Right lobe of liver (tissue), 6 donors: ENCODE data around the gene FTO. TPM values are rescaled to one million over a fixed set of nuclear protein-coding genes. Genes with fewer than 3 reads are reported as not detected.

Source experiments
- ATAC-seq, 4 donors: fragments of 200-7000 bp; cut with Tn5 transposase; one replicate each; pipeline ENCODE4 v1.9.1; 2020; ENCODE audit warnings: mild to moderate bottlenecking in 4 of 4, moderate library complexity in 4 of 4
- DNase-seq, 3 donors: peaks; one replicate each; pipeline ENCODE4 v3.0.0-alpha.2; 2020
- H3K27ac ChIP-seq, 3 donors: fragments of 200-600 bp; one replicate each; pipeline ENCODE4 v1.8.0; 2022
- H3K27me3 ChIP-seq, 2 donors: fragments of 200-600 bp; one replicate each; pipeline ENCODE4 v1.8.0; 2022
- H3K36me3 ChIP-seq, 4 donors: fragments of 200-600 bp; sonication (generic) in 1 of 4; one replicate each; pipeline versions ENCODE4 v1.5.1 to v1.8.0; 2017 to 2022; ENCODE audit warnings: control low read depth in 1 of 4
- H3K4me1 ChIP-seq, 4 donors: fragments of 200-600 bp; sonication (generic) in 1 of 4; one replicate each; pipeline versions ENCODE4 v1.5.1 to v1.8.0; 2017 to 2022; ENCODE audit warnings: control low read depth in 1 of 4
- H3K4me3 ChIP-seq, 3 donors: fragments of 200-600 bp; one replicate each; pipeline ENCODE4 v1.8.0; 2022
- H3K9me3 ChIP-seq, 4 donors: fragments of 200-600 bp; sonication (generic) in 1 of 4; one replicate each; pipeline versions ENCODE4 v1.5.1 to v1.8.0; 2017 to 2022; ENCODE audit warnings: control low read depth in 1 of 4
- POLR2A ChIP-seq: fragments of 450-650 bp; IDR thresholded peaks from one replicate; pipeline ENCODE4 v1.6.1; 2017; ENCODE audit warnings: antibody characterized with exemption, mild to moderate bottlenecking
- WGBS: methylation state at CpG from one replicate; pipeline ENCODE4 v1.1.6; 2018; ENCODE audit warnings: low coverage, low lambda C conversion rate; ENCODE audit not compliant: insufficient coverage; ENCODE audit errors: missing lambda C conversion rate; 5-methylcytosine and 5-hydroxymethylcytosine counted together
- intact Hi-C, 2 donors: fragments of 100-400 bp; cut with DNase I; formaldehyde crosslinking; loops; one replicate each; pipeline versions ENCODE4 v1.11.2 to v1.14.1; 2022
- total RNA-seq, 6 experiments: library from RNA; depleted of rRNA in 2 of 6; stranded (reverse); fragments of >200 nt in 2 of 6; fragmentation: NEBNext Ultra II Directional in 3 of 6; extraction: Animal tissue kit (Norgen Biotek cat#: 25700) in 3 of 6; gene quantifications; one replicate each; pipeline versions ENCODE4 v1.1.0 to v1.2.4, GENCODE V29; 2016 to 2023
- TF ChIP-seq, protein P1 (sequence below), 4 donors: fragments of 200-600 bp in 3 of 4; fragments of 450-650 bp in 1 of 4; IDR thresholded peaks; one replicate each; pipeline versions ENCODE4 v1.5.1 to v1.8.0; 2016 to 2022; ENCODE audit warnings: antibody characterized with exemption in 4 of 4, mild to moderate bottlenecking in 2 of 4
- donor health status: DM: no; HTN: yes; CAD: no.
- donor health status: DM: no; HTN: no; CAD: no.
- donor health status: DM: no; HTN: no; CAD: no.
- donor health status: DM: no; HTN: yes; CAD: no.
- donor health status: DM: no; HTN: yes; CAD: no.

FTO gene
- total RNA-seq, 6 experiments from 2014 or later, result 28.9 to 51.6 (median 33.6) TPM

GRCh38 chr16:54165174-54165911 is 461.4 kb downstream of the FTO start:
- intact Hi-C loops, result no loop called here
- no peaks in the 10 kb centered on the region for H3K27me3 ChIP-seq
- no peak overlapping the region for H3K4me3 ChIP-seq
- peak; percentile 97 to 98 (median 97) for ATAC-seq
- H3K36me3 ChIP-seq, result no peaks in the 10 kb centered on the region
- H3K27ac ChIP-seq, result peak overlapping the region in 1 of 3 donors; percentile 47
- WGBS, result 65% methylated on average over 10 of the region's 12 CpGs
- peak; percentile 75 to 88 (median 83) for DNase-seq
- peaks cover 0 to 14% (median 6%) of the 10 kb centered on the region in 4 donors for H3K4me1 ChIP-seq
- TF ChIP-seq, protein P1, sequence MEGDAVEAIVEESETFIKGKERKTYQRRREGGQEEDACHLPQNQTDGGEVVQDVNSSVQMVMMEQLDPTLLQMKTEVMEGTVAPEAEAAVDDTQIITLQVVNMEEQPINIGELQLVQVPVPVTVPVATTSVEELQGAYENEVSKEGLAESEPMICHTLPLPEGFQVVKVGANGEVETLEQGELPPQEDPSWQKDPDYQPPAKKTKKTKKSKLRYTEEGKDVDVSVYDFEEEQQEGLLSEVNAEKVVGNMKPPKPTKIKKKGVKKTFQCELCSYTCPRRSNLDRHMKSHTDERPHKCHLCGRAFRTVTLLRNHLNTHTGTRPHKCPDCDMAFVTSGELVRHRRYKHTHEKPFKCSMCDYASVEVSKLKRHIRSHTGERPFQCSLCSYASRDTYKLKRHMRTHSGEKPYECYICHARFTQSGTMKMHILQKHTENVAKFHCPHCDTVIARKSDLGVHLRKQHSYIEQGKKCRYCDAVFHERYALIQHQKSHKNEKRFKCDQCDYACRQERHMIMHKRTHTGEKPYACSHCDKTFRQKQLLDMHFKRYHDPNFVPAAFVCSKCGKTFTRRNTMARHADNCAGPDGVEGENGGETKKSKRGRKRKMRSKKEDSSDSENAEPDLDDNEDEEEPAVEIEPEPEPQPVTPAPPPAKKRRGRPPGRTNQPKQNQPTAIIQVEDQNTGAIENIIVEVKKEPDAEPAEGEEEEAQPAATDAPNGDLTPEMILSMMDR (IDR thresholded peaks at IDR 0.05), result no peak
- no peak for TF ChIP-seq POLR2A
- H3K9me3 ChIP-seq, result no peaks in the 10 kb centered on the region

- DNase-seq (no peak), ATAC-seq (no peak)
- Histone ChIP-seq H3K4me3 (no peak overlapping the region), H3K36me3 (no peaks in the 10 kb centered on the region), H3K27ac (peak overlapping the region in 1 of 3 donors; percentile 47), H3K4me1 (peaks cover 0 to 14% (median 6%) of the 10 kb centered on the region in 4 donors), H3K27me3 (no peaks in the 10 kb centered on the region), H3K9me3 (no peaks in the 10 kb centered on the region)
- 64% methylated on average over 5 of the region's 8 CpGs for WGBS
- TF ChIP-seq, protein P1 (IDR thresholded peaks at IDR 0.05), result no peak
- no peak for TF ChIP-seq POLR2A
- intact Hi-C loops, result no loop called here
Measured at GRCh38 chr16:54165912-54166865, 462.2 kb downstream of the FTO start.

- WGBS, result 96% methylated on average over 5 of the region's 5 CpGs
- intact Hi-C loops, result no loop called here
- Histone ChIP-seq H3K4me3 (no peak overlapping the region), H3K27me3 (no peaks in the 10 kb centered on the region), H3K27ac (no peak overlapping the region), H3K9me3 (no peaks in the 10 kb centered on the region), H3K4me1 (peaks cover 0 to 21% (median 10%) of the 10 kb centered on the region in 4 donors), H3K36me3 (no peaks in the 10 kb centered on the region)
- TF ChIP-seq, protein P1 (IDR thresholded peaks at IDR 0.05), result no peak
- no peak for TF ChIP-seq POLR2A
- DNase-seq (no peak), ATAC-seq (no peak)
Measured at GRCh38 chr16:54169112-54169511, 465.2 kb downstream of the FTO start.

- ATAC-seq (peak in 2 of 4 donors; percentile 2 to 19), DNase-seq (no peak)
- WGBS, result 43% methylated on average over 20 of the region's 22 CpGs
- Histone ChIP-seq H3K27ac (no peak overlapping the region), H3K36me3 (no peaks in the 10 kb centered on the region), H3K4me1 (peaks cover 0 to 31% (median 11%) of the 10 kb centered on the region in 4 donors), H3K9me3 (no peaks in the 10 kb centered on the region), H3K27me3 (no peaks in the 10 kb centered on the region), H3K4me3 (no peak overlapping the region)
- intact Hi-C loops, result no loop called here
- no peak for TF ChIP-seq POLR2A
- TF ChIP-seq, protein P1 (IDR thresholded peaks at IDR 0.05), result no peak
Measured at GRCh38 chr16:54171626-54172537, 467.9 kb downstream of the FTO start.
